SHP77 (cell line): ENCODE measurements around the gene REX1BD.

Source experiments
- DNase-seq, 2 experiments: peaks; one replicate each; lab custom pipeline; 2025; lab: John Stamatoyannopoulos, UW

The REX1BD gene

GRCh38 chr19:18603255-18603957 is 14.8 kb downstream of the REX1BD start:
- peak in 1 of 2 experiments; percentile 25 for DNase-seq

GRCh38 chr19:18603958-18604819 is 15.6 kb downstream of the REX1BD start:
- DNase-seq: no peak

GRCh38 chr19:18604820-18605159 is 16.2 kb downstream of the REX1BD start:
- DNase-seq: no peak

GRCh38 chr19:18605196-18605545 is 16.6 kb downstream of the REX1BD start:
- no peak for DNase-seq

- DNase-seq: no peak
These were observed 17.1 kb downstream of the REX1BD start for GRCh38 chr19:18605546-18606280.

- no peak for DNase-seq
These were observed 18.0 kb downstream of the REX1BD start, which contains the start of gene CRLF1 for GRCh38 chr19:18606281-18607225. CRLF1 (minus strand) TSS chr19:18606799; CDS start chr19:18606656, 143 bp downstream.

- DNase-seq: no peak
These were observed 18.9 kb downstream of the REX1BD start for GRCh38 chr19:18607226-18608101.

GRCh38 chr19:18608102-18608804 is 19.7 kb downstream of the REX1BD start:
- no peak for DNase-seq

- DNase-seq: no peak
These were observed 20.5 kb downstream of the REX1BD start for GRCh38 chr19:18608805-18609716.

GRCh38 chr19:18609717-18610051 is 21.1 kb downstream of the REX1BD start:
- no peak for DNase-seq

GRCh38 chr19:18610245-18610555 is 21.6 kb downstream of the REX1BD start:
- DNase-seq: no peak

GRCh38 chr19:18610556-18611326 is 22.1 kb downstream of the REX1BD start:
- no peak for DNase-seq

- no peak for DNase-seq
These were observed 22.9 kb downstream of the REX1BD start for GRCh38 chr19:18611327-18612050.

GRCh38 chr19:18612051-18612771 is 23.6 kb downstream of the REX1BD start:
- no peak for DNase-seq

GRCh38 chr19:18612772-18613588 is 24.4 kb downstream of the REX1BD start, which contains the start of gene TMEM59L:
TMEM59L (plus strand) TSS chr19:18612870; CDS start chr19:18612959, 89 bp downstream.
- peak in 1 of 2 experiments; percentile 31 for DNase-seq
